Thoracic aorta (tissue), 2 donors: ENCODE data around the gene DTWD2. TPM values are rescaled to one million over a fixed set of nuclear protein-coding genes. Genes with fewer than 3 reads are reported as not detected.

Experiments
- ATAC-seq: fragments of 150-250 bp; one replicate; pipeline ENCODE4 v1.8.0; 2017; ENCODE audit warnings: low read depth; ENCODE audit not compliant: insufficient number of reproducible peaks, low FRiP score
- DNase-seq: peaks from one replicate; pipeline ENCODE4 v3.0.0-alpha.2; 2020; ENCODE audit warnings: low spot score
- H3K27ac ChIP-seq, 2 donors: fragments of 200-600 bp; sonication (generic); 1 replicate in 1 of 2; 2 replicates in 1 of 2; pipeline ENCODE4 v1.5.1; 2016; ENCODE audit warnings: mild to moderate bottlenecking in 2 of 2, moderate library complexity in 2 of 2
- H3K27me3 ChIP-seq: fragments of 200-600 bp; sonication (generic); replicated peaks from 2 replicates; pipeline ENCODE4 v1.6.0; 2016; ENCODE audit warnings: mild to moderate bottlenecking; ENCODE audit not compliant: insufficient read depth
- H3K36me3 ChIP-seq: fragments of 200-600 bp; sonication (generic); one replicate; pipeline ENCODE4 v1.5.1; 2016
- H3K4me1 ChIP-seq, 2 donors: fragments of 200-600 bp; sonication (generic); 1 replicate in 1 of 2; 2 replicates in 1 of 2; pipeline versions ENCODE4 v1.5.1 to v1.6.0; 2016; ENCODE audit warnings: low read depth in 2 of 2, mild to moderate bottlenecking in 1 of 2; ENCODE audit not compliant: control insufficient read depth in 1 of 2
- H3K4me3 ChIP-seq: fragments of 200-600 bp; sonication (generic); 2 replicates; pipeline ENCODE4 v1.5.1; 2016; ENCODE audit warnings: mild to moderate bottlenecking
- H3K9me3 ChIP-seq: fragments of 200-600 bp; sonication (generic); 2 replicates; pipeline ENCODE4 v1.5.1; 2016
- CTCF ChIP-seq: fragments of 200-600 bp; sonication (generic); IDR thresholded peaks from one replicate; pipeline ENCODE4 v1.5.1; 2019; ENCODE audit warnings: antibody characterized with exemption
- total RNA-seq, 2 donors: library from RNA; depleted of rRNA; stranded (reverse); fragments of >200 nt; gene quantifications; one replicate each; pipeline versions ENCODE4 v1.1.0 to v1.2.3, GENCODE V29; 2016

DTWD2 gene
- total RNA-seq, 2 donors from 2014 or later = 5.0 to 8.7 TPM

- no peaks in the 10 kb centered on the region for H3K27me3 ChIP-seq
- no peak for ATAC-seq
- TF ChIP-seq CTCF = no peak
Observed at GRCh38 chr5:118808441-118808840, 179.9 kb downstream of the DTWD2 start.

GRCh38 chr5:118806571-118806970 is 181.8 kb downstream of the DTWD2 start:
- no peak for TF ChIP-seq CTCF
- no peak overlapping the region for H3K4me3 ChIP-seq
- H3K9me3 ChIP-seq = peaks cover 4% of the 10 kb centered on the region
- H3K36me3 ChIP-seq = no peaks in the 10 kb centered on the region
- no peak overlapping the region for H3K27ac ChIP-seq
- ATAC-seq = no peak
- DNase-seq = no peak
- H3K27me3 ChIP-seq = no peaks in the 10 kb centered on the region
- no peaks in the 10 kb centered on the region for H3K4me1 ChIP-seq

More at GRCh38 chr5:118808441-118808840, 179.9 kb downstream of the DTWD2 start:
- Histone ChIP-seq H3K9me3 (peaks cover 4% of the 10 kb centered on the region), H3K4me1 (no peaks in the 10 kb centered on the region), H3K36me3 (no peaks in the 10 kb centered on the region), H3K4me3 (no peak overlapping the region), H3K27ac (no peak overlapping the region)
- no peak for DNase-seq

- ATAC-seq = no peak
- DNase-seq = no peak
- Histone ChIP-seq H3K4me1 (no peaks in the 10 kb centered on the region), H3K27me3 (no peaks in the 10 kb centered on the region), H3K4me3 (no peak overlapping the region), H3K27ac (no peak overlapping the region), H3K9me3 (no peaks in the 10 kb centered on the region), H3K36me3 (no peaks in the 10 kb centered on the region)
- no peak for TF ChIP-seq CTCF
Observed at GRCh38 chr5:118802335-118802734, 186.0 kb downstream of the DTWD2 start.

GRCh38 chr5:118796081-118796480 is 192.3 kb downstream of the DTWD2 start:
- H3K4me1 ChIP-seq = peaks cover 0 to 5% of the 10 kb centered on the region in 2 donors
- ATAC-seq = no peak
- no peak overlapping the region for H3K27ac ChIP-seq

GRCh38 chr5:118794281-118794680 is 194.1 kb downstream of the DTWD2 start:
- ATAC-seq (no peak), DNase-seq (no peak)
- H3K4me1 ChIP-seq = peaks cover 0 to 7% of the 10 kb centered on the region in 2 donors
- no peak for TF ChIP-seq CTCF
- H3K27me3 ChIP-seq = no peaks in the 10 kb centered on the region
- H3K27ac ChIP-seq = no peak overlapping the region
- no peaks in the 10 kb centered on the region for H3K36me3 ChIP-seq
- no peaks in the 10 kb centered on the region for H3K9me3 ChIP-seq
- H3K4me3 ChIP-seq = no peak overlapping the region

More at GRCh38 chr5:118796081-118796480, 192.3 kb downstream of the DTWD2 start:
- no peak for DNase-seq
- H3K4me3 ChIP-seq = no peak overlapping the region
- no peaks in the 10 kb centered on the region for H3K36me3 ChIP-seq
- no peaks in the 10 kb centered on the region for H3K27me3 ChIP-seq
- no peak for TF ChIP-seq CTCF
- H3K9me3 ChIP-seq = no peaks in the 10 kb centered on the region
